Measurements from ENCODE around the gene ROBO3.

Gene ROBO3

DNA sequence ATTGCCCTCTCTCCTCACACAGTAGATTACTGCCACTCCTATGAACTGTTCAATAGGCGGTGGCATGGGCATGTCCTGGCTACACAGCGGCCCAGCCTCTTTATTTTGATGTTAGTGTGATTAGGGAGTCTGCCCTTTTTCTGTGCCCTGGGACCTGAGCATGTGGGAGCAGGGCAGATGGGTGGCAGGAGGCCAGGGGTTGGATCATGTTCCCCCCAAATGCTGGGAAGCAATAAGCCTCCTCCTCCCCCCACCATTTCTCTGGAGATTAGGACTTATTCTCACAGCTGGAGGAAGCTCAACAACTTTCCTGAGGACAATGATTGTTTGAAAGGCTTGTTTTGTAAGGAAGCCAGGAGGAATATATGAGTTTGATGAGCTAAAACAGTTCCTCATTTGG lies 54.7 kb downstream of the ROBO3 start:
- no peaks in the 10 kb centered on the region for H3K9me3 ChIP-seq (ENCODE audit: control insufficient read depth in 1 of 2, low read length in 2 of 2)

DNA sequence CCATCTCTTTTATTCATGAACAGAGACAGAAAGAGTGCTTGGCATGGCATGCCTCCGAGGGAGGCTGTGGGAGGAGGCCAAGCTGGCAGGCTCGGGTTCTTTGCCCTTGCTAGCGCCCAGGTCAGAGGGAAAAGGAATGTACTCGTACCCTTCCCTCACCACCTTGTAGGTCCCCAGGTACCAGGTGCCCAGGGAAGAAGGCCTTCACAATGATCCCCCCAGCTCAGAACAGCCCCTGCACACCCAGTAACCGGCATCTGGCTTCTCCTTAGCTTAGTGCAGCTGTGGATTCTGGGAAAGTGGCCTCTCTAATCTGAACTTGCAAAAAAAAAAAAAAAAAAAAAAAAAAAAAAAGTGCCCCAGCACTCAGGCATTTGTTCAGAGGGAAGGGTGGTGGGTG lies 55.1 kb downstream of the ROBO3 start:
- Histone ChIP-seq H3K9ac (ENCODE audit: low read depth in 1 of 2, low read length in 2 of 2) (no peak overlapping the region), H3K36me3 (ENCODE audit: control insufficient read depth in 1 of 2, insufficient read depth in 2 of 2, low read length in 2 of 2) (no peaks in the 10 kb centered on the region), H3K27ac (ENCODE audit: low read depth, low read length) (no peak overlapping the region), H3K9me3 (ENCODE audit: control insufficient read depth in 1 of 2, low read length in 2 of 2) (no peaks in the 10 kb centered on the region), H3K27me3 (ENCODE audit: control insufficient read depth in 1 of 2, insufficient read depth in 2 of 2, low read length in 2 of 2) (peaks cover 7% of the 10 kb centered on the region in 2 donors), H3K4me1 (ENCODE audit: control insufficient read depth in 1 of 2, insufficient read depth in 2 of 2, low read length in 2 of 2) (no peaks in the 10 kb centered on the region), H3K4me3 (ENCODE audit: low read depth in 1 of 2, low read length in 2 of 2) (no peak overlapping the region)

More for the DNA sequence above, 54.7 kb downstream of the ROBO3 start:
- Histone ChIP-seq H3K9ac (ENCODE audit: low read depth in 1 of 2, low read length in 2 of 2) (no peak overlapping the region), H3K36me3 (ENCODE audit: control insufficient read depth in 1 of 2, insufficient read depth in 2 of 2, low read length in 2 of 2) (no peaks in the 10 kb centered on the region), H3K27me3 (ENCODE audit: control insufficient read depth in 1 of 2, insufficient read depth in 2 of 2, low read length in 2 of 2) (peaks cover 7% of the 10 kb centered on the region in 2 donors), H3K4me1 (ENCODE audit: control insufficient read depth in 1 of 2, insufficient read depth in 2 of 2, low read length in 2 of 2) (no peaks in the 10 kb centered on the region), H3K4me3 (ENCODE audit: low read depth in 1 of 2, low read length in 2 of 2) (no peak overlapping the region), H3K27ac (ENCODE audit: low read depth, low read length) (no peak overlapping the region)

DNA sequence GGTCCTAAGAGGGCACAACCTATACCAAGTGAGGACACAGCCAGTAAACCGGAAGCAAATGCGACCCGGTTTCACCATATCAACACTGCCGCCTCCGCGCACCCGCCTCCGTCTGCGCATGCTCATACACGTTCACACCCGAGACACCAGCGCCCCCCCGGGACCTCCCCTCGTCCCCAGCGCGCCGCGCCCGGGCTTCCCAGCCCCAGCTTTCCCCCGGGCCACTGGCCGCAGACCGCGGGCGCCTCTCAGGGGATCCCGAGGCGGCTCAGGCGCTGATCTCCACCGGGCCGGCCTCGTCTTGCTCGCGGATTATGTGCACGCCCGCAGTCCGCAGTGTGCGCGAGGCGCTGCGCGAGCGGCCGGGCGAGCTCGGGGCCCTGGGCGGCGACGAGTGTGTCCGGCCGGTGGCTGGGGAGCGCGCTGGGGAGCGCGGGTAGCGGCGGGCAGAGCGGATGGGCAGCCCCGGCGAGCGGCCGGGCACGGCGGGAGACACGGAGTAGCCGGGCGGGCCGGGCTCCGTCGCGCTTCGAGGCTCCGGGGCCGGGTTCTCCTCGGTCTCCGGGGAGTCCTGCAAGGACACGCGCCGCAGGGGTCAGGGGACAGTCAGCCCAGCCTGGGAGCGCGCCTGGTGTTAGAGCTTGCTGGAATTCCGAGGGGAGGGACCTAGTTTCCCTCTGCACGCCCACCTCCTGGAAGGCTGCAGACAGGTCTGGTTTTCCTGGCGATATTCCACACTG lies 55.8 kb downstream of the ROBO3 start:
- H3K4me3 ChIP-seq (ENCODE audit: low read depth in 1 of 2, low read length in 2 of 2): peak overlapping the region; percentile 21 to 33
- H3K27ac ChIP-seq (ENCODE audit: low read depth, low read length): no peak overlapping the region
- H3K36me3 ChIP-seq (ENCODE audit: control insufficient read depth in 1 of 2, insufficient read depth in 2 of 2, low read length in 2 of 2): no peaks in the 10 kb centered on the region
- peaks cover 7% of the 10 kb centered on the region in 2 donors for H3K27me3 ChIP-seq (ENCODE audit: control insufficient read depth in 1 of 2, insufficient read depth in 2 of 2, low read length in 2 of 2)
- H3K4me1 ChIP-seq (ENCODE audit: control insufficient read depth in 1 of 2, insufficient read depth in 2 of 2, low read length in 2 of 2): no peaks in the 10 kb centered on the region
- no peaks in the 10 kb centered on the region for H3K9me3 ChIP-seq (ENCODE audit: control insufficient read depth in 1 of 2, low read length in 2 of 2)
- H3K9ac ChIP-seq (ENCODE audit: low read depth in 1 of 2, low read length in 2 of 2): no peak overlapping the region

DNA sequence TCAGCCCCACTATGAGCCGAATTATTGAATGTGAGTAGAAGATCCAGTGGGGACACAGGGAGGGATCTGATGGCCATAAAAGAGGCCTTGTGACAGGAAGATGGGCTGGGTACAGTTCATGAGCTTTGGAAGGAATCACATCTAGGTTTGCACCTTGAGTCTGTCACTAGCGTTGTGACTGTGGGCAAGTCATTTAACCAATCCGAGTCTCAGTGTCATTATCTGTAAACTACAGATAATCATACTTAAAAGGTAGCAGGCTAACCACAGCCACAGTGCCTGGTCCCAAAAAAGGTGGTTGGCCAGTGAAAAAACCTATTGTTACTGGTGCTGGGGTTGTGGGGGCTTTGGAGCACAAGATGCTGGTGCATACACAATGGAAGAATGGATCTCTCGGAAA lies 57.6 kb downstream of the ROBO3 start:
- Histone ChIP-seq H3K27me3 (ENCODE audit: control insufficient read depth in 1 of 2, insufficient read depth in 2 of 2, low read length in 2 of 2) (peaks cover 7% of the 10 kb centered on the region in 2 donors), H3K27ac (ENCODE audit: low read depth, low read length) (no peak overlapping the region), H3K36me3 (ENCODE audit: control insufficient read depth in 1 of 2, insufficient read depth in 2 of 2, low read length in 2 of 2) (no peaks in the 10 kb centered on the region), H3K9me3 (ENCODE audit: control insufficient read depth in 1 of 2, low read length in 2 of 2) (no peaks in the 10 kb centered on the region), H3K9ac (ENCODE audit: low read depth in 1 of 2, low read length in 2 of 2) (no peak overlapping the region), H3K4me1 (ENCODE audit: control insufficient read depth in 1 of 2, insufficient read depth in 2 of 2, low read length in 2 of 2) (no peaks in the 10 kb centered on the region), H3K4me3 (ENCODE audit: low read depth in 1 of 2, low read length in 2 of 2) (no peak overlapping the region)

DNA sequence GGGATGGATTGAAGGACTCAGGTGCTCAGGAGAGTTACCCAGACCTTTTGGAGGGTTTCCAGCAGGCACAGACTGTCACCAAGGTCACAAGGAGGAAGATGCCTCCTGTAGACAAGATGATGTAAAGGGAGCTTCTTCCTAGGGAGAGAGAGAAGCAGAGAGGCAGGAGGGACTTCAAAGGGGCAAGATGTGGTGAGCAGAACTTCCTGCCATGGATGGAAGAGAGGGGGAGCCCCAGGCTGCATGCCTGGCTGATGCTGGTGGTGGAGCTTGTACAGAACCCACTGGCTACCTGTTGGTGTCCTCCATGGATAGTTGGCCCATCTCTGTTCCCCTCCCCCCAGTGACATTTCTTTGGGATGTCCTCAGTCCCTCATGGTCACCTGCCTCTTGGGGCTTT lies 58.1 kb downstream of the ROBO3 start:
- Histone ChIP-seq H3K4me3 (ENCODE audit: low read depth in 1 of 2, low read length in 2 of 2) (no peak overlapping the region), H3K27ac (ENCODE audit: low read depth, low read length) (no peak overlapping the region)

DNA sequence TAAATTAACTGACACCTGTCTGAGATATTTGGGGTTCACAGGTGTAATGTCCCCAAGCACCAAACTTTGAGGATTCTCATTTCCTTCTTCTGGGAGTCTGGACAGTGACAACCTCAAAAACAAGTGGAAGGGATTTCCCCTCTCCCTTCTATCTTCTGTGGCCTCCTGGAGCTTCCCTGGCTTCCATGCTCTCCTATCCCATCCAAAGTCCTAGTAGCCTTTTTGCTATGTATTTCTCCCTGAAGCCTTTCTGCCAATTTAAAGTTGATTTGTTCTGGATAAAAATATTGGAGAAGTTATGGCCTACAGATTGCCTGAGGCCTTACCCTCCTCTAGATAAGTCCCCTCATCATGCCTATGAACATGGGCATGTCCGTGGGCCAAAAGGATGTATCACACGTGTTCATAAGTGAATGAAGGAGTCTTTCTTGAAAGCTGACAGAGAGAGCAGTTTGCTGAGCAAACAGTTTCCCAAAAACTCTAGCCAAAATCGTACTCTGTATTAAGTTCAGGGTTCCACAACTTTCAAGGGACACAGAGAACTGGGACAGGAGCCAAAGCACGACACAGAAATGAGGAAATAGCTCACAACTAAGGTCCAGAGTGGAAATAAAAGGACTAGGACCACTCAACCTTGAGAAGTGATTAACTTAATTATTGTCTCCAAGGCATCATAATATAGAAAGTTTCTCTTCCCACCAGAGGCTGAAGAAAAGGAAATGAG lies 63.9 kb downstream of the ROBO3 start:
- H3K9me3 ChIP-seq (ENCODE audit: control insufficient read depth in 1 of 2, low read length in 2 of 2): no peaks in the 10 kb centered on the region
- H3K4me3 ChIP-seq (ENCODE audit: low read depth in 1 of 2, low read length in 2 of 2): no peak overlapping the region
- no peaks in the 10 kb centered on the region for H3K36me3 ChIP-seq (ENCODE audit: control insufficient read depth in 1 of 2, insufficient read depth in 2 of 2, low read length in 2 of 2)
- H3K4me1 ChIP-seq (ENCODE audit: control insufficient read depth in 1 of 2, insufficient read depth in 2 of 2, low read length in 2 of 2): no peaks in the 10 kb centered on the region
- H3K27ac ChIP-seq (ENCODE audit: low read depth, low read length): no peak overlapping the region
- H3K9ac ChIP-seq (ENCODE audit: low read depth in 1 of 2, low read length in 2 of 2): no peak overlapping the region
- H3K27me3 ChIP-seq (ENCODE audit: control insufficient read depth in 1 of 2, insufficient read depth in 2 of 2, low read length in 2 of 2): no peaks in the 10 kb centered on the region

More for the DNA sequence above, 58.1 kb downstream of the ROBO3 start:
- Histone ChIP-seq H3K27me3 (ENCODE audit: control insufficient read depth in 1 of 2, insufficient read depth in 2 of 2, low read length in 2 of 2) (peaks cover 7% of the 10 kb centered on the region in 2 donors), H3K9me3 (ENCODE audit: control insufficient read depth in 1 of 2, low read length in 2 of 2) (no peaks in the 10 kb centered on the region), H3K36me3 (ENCODE audit: control insufficient read depth in 1 of 2, insufficient read depth in 2 of 2, low read length in 2 of 2) (no peaks in the 10 kb centered on the region), H3K4me1 (ENCODE audit: control insufficient read depth in 1 of 2, insufficient read depth in 2 of 2, low read length in 2 of 2) (no peaks in the 10 kb centered on the region), H3K9ac (ENCODE audit: low read depth in 1 of 2, low read length in 2 of 2) (no peak overlapping the region)

DNA sequence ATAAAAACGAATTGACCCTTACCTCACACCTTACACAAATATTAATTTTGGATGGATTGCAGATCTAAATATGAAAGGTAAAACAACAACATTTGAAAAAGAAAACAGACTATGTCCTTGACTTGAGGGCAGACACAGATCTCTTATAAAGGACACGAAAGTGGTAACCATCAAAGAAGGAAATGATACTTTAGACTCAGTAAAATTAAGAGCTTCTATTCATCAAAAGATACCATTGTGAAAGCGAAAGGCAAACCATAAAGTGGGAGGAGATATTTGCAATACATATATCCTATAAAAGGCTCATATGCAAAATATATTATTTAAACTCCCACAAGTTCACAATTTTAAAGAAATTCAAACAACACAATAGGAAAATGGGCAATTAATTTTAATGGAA lies 65.6 kb downstream of the ROBO3 start:
- no peak overlapping the region for H3K27ac ChIP-seq (ENCODE audit: low read depth, low read length)

More for the DNA sequence above, 65.6 kb downstream of the ROBO3 start:
- no peaks in the 10 kb centered on the region for H3K27me3 ChIP-seq (ENCODE audit: control insufficient read depth in 1 of 2, insufficient read depth in 2 of 2, low read length in 2 of 2)
- no peaks in the 10 kb centered on the region for H3K4me1 ChIP-seq (ENCODE audit: control insufficient read depth in 1 of 2, insufficient read depth in 2 of 2, low read length in 2 of 2)
- H3K36me3 ChIP-seq (ENCODE audit: control insufficient read depth in 1 of 2, insufficient read depth in 2 of 2, low read length in 2 of 2): no peaks in the 10 kb centered on the region
- no peak overlapping the region for H3K9ac ChIP-seq (ENCODE audit: low read depth in 1 of 2, low read length in 2 of 2)
- no peaks in the 10 kb centered on the region for H3K9me3 ChIP-seq (ENCODE audit: control insufficient read depth in 1 of 2, low read length in 2 of 2)
- no peak overlapping the region for H3K4me3 ChIP-seq (ENCODE audit: low read depth in 1 of 2, low read length in 2 of 2)

Data from duodenal mucosa (tissue), 2 donors.